HG03354 (cell line): ENCODE results near the gene PANX2.
"Not testable (repeated sequence)": the region's sequence is repeated elsewhere in the genome, so short reads cannot be mapped to it uniquely, and the experiment has no call there.

Source experiments
- ATAC-seq: cut with Tn5 transposase; IDR thresholded peaks from one replicate; pipeline ENCODE4 v1.9.1; 2021; ENCODE audit warnings: mild to moderate bottlenecking; ENCODE audit not compliant: unreplicated experiment, poor library complexity, severe bottlenecking

The PANX2 gene, protein sequence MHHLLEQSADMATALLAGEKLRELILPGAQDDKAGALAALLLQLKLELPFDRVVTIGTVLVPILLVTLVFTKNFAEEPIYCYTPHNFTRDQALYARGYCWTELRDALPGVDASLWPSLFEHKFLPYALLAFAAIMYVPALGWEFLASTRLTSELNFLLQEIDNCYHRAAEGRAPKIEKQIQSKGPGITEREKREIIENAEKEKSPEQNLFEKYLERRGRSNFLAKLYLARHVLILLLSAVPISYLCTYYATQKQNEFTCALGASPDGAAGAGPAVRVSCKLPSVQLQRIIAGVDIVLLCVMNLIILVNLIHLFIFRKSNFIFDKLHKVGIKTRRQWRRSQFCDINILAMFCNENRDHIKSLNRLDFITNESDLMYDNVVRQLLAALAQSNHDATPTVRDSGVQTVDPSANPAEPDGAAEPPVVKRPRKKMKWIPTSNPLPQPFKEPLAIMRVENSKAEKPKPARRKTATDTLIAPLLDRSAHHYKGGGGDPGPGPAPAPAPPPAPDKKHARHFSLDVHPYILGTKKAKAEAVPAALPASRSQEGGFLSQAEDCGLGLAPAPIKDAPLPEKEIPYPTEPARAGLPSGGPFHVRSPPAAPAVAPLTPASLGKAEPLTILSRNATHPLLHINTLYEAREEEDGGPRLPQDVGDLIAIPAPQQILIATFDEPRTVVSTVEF

DNA sequence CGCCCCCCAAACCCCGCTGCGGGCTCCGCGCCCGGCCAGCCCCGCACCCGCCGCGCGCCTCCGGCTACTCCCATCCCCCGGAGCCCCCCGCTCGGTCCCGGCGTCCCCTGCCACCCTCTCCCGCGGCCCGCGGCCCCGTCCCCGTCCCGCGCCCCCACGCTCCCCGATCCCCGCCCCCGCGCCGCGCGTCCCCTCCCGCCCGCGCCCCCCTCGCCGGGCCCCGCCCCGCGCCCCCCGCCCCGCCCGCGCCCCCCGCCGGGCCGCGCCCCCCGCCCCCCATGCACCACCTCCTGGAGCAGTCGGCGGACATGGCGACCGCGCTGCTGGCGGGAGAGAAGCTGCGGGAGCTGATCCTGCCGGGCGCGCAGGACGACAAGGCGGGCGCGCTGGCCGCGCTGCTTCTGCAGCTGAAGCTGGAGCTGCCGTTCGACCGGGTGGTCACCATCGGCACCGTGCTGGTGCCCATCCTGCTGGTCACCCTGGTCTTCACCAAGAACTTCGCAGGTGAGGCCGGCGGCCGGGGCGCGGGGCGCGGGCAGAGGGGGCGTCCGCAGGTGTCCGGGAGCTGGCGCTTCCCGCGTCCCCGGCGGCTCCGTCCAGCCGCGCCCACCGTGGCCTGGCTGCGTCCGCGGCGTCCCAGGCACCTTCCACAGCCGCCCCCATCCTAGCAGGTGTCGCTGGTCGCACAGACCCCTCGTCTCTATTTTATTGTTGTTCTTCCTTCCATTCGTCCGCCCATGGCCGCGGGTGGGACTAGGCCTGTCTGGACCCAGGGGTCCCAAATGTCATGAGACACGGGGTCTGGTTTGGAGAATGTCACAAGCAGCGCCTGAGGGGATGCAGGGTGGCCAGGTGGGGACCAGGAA, at the start of gene PANX2:
TSS of gene PANX2 (plus strand) at position 279 of the 866 bp plus-strand sequence. CDS start at position 279, 0 bp downstream.
- ATAC-seq: no peak

DNA sequence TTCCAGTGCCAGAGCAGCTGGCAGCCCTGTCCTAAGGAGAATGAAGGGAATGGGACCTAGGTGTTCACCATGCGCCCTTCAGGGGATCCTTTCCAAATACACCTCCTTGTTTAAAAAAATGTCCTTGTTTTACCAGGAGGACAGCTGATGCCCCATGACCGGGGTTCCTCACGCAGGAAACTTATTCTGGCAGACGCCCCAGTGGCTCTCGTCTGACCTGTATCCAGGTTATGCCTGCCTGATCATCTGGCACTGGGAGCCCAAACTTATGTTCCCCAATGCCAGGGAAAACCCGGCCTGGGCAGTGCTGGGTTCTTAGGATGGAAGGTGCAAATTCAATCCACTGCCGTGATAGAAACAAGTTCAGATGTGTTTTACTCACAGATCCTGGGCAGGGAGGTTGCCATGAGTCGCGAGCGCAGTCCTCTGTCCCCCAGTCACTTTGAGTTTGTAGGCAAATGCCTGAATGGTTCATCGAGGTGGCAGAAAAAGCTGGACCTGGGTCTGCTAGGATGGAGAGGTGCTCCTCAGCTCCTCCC, 49.3 kb upstream of the PANX2 start:
- no peak for ATAC-seq

GRCh38 chr22:50123119-50123518, 47.4 kb upstream of the PANX2 start:
- ATAC-seq: no peak

DNA sequence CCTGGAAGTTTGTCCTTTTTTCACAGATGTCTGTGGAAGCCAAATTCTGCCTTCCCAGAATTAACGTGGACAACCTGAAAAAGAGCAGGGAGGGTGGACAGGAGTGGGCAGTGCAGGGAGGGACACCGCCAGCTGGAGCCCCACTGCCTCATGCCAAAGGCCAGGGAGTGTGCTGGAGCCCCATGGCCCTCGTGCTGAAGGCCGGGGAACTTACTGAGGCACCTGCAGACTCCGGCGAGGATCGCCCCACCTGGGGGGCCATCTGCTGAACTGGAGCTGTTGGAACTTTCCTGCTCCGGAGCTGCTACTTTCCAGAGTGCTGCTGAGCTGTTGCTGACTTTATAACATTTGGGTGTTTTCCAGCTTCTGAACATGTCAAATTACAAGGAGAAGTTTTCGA, 45.5 kb upstream of the PANX2 start:
- ATAC-seq: no peak

DNA sequence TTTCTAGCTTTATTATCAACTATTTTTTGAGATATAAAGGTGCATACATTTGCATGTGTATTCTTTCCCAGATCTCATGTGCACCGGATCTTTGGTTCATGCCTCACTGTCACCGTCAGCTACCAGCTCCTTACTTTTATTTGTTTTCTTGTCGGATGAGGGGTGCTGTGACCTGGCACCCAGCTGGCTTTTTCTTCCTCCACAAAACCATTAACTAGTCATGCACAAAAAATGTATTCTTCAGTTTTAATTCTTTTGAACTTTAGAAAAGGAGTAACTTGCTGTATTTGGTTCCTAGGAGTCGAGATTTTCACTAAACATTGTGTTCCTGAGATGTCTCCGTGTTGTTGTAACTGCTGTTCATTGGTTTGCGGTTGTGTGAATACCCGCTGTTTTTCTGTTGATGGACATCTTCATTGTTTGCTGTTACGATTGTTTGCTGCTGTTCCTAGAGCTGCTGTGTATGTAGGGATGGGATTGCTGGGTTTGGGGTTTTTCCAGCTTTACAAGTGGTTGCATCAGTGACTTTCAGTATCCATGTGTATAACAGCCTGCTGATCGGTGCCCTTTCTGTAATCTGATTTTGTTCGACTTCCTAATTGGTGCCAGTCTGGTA, 41.3 kb upstream of the PANX2 start:
- no peak for ATAC-seq

DNA sequence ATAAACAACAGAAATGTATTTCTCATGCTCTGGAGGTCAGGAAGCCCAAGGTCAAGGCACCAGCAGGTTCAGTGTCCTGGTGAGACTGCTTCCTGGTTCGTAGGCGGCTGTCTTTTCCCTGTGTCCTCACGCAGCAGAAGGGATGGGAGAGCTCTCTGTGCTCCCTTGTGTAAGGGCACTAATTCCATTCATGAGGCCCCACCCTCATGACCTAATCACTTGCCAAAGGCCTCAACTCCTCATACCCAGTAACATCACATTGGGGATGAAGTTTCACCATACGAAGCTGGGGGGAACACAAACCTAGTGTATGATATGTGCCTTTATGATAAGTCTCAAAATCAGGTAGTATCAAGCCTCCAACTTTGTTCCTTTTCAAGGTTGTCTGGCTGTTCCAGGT, 38.6 kb upstream of the PANX2 start:
- ATAC-seq: no peak

- ATAC-seq: no peak
Measured at GRCh38 chr22:50134481-50134880, 36.0 kb upstream of the PANX2 start.

DNA sequence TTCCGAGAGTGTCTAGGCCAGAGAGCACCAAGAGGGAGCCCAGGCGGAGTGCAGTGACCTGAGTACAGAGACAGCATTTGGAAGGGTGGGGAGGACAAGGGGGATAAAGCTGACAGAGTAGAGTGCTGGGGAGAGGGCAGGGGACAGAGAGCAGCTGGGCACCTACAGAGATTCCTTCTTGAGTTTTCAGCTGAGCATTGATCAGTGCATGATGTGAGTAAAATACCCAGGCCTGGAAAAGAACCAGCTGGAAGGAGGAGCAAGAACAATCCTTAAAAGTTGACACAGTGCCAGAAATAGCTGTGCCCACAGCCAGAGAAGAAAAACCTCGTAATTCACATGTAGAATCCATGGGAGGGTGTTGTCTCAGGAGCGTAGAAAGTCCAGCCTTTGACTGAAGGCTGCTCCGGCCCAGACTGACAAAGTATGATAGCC, 33.9 kb upstream of the PANX2 start:
- ATAC-seq: no peak

GRCh38 chr22:50137277-50137676, 33.3 kb upstream of the PANX2 start:
- not testable (repeated sequence) for ATAC-seq

GRCh38 chr22:50138041-50138440, 32.5 kb upstream of the PANX2 start:
- ATAC-seq: no peak

DNA sequence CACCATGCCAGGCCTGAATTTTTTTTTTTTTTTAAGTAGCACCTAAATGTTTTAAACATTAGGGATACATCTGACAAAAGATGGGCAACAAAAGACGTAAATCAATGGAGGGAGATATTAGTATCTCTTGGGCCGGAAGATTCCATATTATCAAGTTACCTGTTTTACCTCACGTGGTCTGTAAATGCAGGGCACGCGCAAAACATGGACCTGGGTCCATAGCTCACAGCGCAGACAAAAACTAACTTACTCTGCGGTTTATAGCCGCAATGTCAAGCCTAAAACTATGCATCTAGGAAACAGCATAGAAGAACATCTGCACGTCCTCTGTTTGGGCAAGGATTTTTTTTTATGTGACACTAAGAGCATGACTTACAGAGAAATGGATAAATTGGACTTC, 31.5 kb upstream of the PANX2 start:
- ATAC-seq: no peak

- no peak for ATAC-seq
Measured at GRCh38 chr22:50139843-50140415, 30.6 kb upstream of the PANX2 start.

- ATAC-seq: no peak
Measured at GRCh38 chr22:50140615-50141014, 29.9 kb upstream of the PANX2 start.

DNA sequence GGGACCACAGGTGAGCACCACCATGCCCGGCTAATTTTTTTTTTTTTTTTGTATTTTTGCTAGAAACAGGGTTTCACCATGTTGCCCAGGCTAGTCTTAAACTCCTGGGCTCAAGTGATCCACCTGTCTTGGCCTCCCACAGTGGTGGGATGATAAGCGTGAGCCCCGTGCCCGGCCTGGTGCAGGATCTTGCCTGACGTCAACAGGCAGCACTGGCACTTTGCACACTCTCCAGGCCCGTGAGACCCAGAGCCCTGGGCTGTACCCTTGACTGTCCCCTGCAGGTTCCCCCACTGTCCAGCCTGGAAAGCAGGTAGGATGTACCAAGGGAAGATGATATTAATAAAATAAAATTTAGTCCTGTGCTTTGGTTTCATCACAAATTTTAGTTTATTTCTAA, 29.1 kb upstream of the PANX2 start:
- ATAC-seq: no peak

DNA sequence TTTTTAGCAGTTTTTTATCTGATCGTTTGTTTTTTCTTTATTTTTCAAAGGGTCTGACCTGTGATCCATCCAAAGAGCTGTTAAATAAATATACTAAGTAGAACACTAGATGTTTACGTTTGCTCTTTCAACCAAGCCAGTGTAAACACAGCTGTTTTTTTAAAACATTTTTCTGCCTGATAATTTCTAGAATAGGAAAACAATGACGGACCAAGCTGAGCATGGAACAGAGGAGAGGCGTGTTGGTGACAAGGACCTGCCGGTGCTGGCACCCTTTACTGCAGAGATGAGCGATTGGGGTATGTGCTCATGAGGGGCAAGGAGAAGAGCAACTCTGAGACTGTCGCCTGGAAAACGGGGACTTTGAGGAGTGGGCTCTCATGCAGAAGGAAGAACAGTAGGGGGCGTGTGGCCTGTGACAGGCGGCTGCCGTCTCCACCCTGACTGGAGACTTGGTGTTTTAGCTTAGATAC, 28.6 kb upstream of the PANX2 start:
- ATAC-seq: no peak

DNA sequence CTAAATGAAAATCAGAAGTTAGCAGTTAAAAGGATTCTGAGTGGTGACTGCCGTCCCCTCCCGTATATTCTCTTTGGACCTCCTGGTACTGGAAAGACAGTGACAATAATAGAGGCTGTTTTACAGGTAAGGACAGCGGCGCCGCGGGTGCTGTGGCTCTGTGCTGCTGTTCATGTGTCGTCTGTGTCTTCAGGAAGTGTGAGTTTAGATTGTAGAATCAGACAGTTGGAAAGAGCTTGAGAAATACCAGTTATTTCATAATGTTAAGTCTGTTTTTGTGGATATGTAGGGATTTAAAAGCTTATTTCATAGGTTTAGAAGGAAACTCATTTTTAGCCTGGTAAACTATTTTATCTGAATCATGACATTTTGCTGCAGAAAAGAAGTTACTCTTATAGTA, 27.4 kb upstream of the PANX2 start:
- no peak for ATAC-seq

DNA sequence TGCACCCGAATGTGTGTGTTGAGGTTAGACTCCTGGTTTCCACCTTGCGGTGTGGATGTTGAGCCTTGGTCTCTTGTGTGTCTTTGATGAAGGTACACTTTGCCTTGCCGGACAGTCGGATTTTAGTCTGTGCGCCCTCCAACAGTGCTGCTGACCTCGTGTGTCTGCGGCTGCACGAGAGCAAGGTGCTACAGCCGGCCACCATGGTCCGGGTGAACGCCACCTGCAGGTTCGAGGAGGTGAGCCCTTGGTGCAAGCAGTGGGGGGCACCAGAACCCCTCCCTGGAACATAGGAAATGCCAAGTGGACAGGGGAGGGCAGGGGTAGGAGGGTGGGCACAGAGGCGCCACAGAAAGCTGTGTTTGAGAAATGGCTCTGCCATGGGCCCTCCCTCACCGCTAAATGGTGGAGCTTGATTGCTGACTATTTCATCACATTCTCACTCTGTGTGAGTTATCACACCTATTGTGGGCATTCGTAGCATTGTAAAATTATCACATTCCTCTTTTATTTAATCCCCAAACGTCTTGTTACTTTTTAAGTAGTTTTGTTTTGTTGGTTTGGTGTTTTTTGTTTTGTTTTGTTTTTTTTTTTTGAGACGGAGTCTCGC, 26.4 kb upstream of the PANX2 start:
- ATAC-seq: no peak

DNA sequence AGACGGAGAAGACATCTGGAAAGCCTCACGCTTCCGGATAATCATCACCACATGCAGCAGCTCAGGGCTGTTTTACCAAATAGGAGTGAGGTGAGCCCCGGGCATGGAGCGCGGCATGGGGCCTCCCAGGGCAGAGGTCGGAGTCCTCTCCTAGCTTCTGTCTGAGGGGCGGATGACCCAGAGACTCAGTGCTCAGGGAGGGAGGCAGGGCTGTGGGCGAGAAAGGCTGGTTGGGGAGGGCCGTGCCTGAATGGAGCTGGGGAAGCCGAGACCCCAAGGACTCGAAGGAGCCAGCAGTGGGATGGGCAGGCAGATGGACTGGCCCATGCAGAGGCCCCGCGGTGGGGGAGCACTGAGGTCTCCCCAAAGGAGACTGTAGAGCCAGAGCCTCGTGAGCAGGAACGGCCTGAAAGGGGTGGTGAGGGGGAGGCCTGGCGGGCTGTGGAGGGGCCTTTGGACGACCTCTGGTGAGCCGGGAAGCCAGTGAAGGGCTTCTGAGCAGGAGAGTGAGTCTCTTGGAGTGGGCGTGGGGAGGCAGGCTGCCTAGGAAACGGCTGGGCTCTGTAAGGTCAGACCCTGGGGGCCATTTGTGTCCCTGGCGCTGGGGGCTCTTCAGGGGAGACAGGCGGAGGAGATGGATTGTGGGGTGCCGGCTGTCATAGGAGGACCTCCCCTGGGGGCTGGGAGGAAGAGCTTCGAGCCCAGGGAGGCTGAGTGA, 24.7 kb upstream of the PANX2 start:
- ATAC-seq: no peak
